ENCODE measurements around the gene KRTAP10-2.

DNA sequence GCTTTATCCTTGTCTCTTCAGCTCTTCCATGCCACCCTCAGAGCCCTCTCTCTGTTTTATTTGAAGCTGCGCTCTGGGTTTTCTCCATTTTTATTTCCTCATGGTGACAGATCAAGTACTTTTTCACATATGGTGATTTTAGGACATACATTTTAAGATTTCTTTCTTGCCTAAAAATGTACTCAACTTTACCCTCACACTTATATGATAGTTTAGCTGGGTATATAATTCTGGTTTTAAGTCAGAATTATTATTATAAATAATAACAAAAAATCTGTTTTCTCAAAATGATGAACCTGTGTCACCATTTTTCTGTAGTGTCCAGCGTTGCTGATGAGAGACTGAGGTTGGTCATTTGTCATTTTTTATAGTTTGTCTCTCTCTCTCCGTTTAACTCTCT is 29.9 kb upstream of the KRTAP10-2 start:
- TF ChIP-seq, protein P1, sequence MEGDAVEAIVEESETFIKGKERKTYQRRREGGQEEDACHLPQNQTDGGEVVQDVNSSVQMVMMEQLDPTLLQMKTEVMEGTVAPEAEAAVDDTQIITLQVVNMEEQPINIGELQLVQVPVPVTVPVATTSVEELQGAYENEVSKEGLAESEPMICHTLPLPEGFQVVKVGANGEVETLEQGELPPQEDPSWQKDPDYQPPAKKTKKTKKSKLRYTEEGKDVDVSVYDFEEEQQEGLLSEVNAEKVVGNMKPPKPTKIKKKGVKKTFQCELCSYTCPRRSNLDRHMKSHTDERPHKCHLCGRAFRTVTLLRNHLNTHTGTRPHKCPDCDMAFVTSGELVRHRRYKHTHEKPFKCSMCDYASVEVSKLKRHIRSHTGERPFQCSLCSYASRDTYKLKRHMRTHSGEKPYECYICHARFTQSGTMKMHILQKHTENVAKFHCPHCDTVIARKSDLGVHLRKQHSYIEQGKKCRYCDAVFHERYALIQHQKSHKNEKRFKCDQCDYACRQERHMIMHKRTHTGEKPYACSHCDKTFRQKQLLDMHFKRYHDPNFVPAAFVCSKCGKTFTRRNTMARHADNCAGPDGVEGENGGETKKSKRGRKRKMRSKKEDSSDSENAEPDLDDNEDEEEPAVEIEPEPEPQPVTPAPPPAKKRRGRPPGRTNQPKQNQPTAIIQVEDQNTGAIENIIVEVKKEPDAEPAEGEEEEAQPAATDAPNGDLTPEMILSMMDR (tag by site-specific recombination; IDR thresholded peaks at IDR 0.05), result no peak
- TF ChIP-seq ZNF302 (tag by site-specific recombination; IDR thresholded peaks at IDR 0.05; ENCODE audit: low read depth), result no peak
- no peak for TF ChIP-seq ZNF354C (tag by site-specific recombination; IDR thresholded peaks at IDR 0.05; ENCODE audit: borderline replicate concordance, low read depth)
- TF ChIP-seq, protein P2, sequence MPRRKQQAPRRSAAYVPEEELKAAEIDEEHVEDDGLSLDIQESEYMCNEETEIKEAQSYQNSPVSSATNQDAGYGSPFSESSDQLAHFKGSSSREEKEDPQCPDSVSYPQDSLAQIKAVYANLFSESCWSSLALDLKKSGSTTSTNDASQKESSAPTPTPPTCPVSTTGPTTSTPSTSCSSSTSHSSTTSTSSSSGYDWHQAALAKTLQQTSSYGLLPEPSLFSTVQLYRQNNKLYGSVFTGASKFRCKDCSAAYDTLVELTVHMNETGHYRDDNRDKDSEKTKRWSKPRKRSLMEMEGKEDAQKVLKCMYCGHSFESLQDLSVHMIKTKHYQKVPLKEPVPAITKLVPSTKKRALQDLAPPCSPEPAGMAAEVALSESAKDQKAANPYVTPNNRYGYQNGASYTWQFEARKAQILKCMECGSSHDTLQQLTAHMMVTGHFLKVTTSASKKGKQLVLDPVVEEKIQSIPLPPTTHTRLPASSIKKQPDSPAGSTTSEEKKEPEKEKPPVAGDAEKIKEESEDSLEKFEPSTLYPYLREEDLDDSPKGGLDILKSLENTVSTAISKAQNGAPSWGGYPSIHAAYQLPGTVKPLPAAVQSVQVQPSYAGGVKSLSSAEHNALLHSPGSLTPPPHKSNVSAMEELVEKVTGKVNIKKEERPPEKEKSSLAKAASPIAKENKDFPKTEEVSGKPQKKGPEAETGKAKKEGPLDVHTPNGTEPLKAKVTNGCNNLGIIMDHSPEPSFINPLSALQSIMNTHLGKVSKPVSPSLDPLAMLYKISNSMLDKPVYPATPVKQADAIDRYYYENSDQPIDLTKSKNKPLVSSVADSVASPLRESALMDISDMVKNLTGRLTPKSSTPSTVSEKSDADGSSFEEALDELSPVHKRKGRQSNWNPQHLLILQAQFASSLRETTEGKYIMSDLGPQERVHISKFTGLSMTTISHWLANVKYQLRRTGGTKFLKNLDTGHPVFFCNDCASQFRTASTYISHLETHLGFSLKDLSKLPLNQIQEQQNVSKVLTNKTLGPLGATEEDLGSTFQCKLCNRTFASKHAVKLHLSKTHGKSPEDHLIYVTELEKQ (tag by site-specific recombination; IDR thresholded peaks at IDR 0.05; ENCODE audit: borderline replicate concordance), result no peak
- TF ChIP-seq RBAK (tag by site-specific recombination; IDR thresholded peaks at IDR 0.05), result no peak
- TF ChIP-seq KLF7 (tag by site-specific recombination; IDR thresholded peaks at IDR 0.05; ENCODE audit: borderline replicate concordance), result no peak
- no peak for TF ChIP-seq ZNF837 (tag by site-specific recombination; IDR thresholded peaks at IDR 0.05)
- no peak for TF ChIP-seq ZNF768 (tag by site-specific recombination; IDR thresholded peaks at IDR 0.05)

Measured in HEK293 (cell line).